Loucy (cell line): Measurements from ENCODE around the gene FOXO6.

Experiments
- EZH2phosphoT487 ChIP-seq: fragments of 200-600 bp; IDR thresholded peaks from 2 replicates; pipeline ENCODE4 v1.6.1; 2018; ENCODE audit warnings: antibody characterized with exemption, mild to moderate bottlenecking, moderate library complexity, borderline replicate concordance
- TF ChIP-seq, protein P1 (sequence below): fragments of 200-600 bp; sonication (generic); conservative IDR thresholded peaks from 2 replicates; pipeline ENCODE4 v1.5.1; 2014; ENCODE audit warnings: mild to moderate bottlenecking, antibody characterized with exemption, low read length

DNA sequence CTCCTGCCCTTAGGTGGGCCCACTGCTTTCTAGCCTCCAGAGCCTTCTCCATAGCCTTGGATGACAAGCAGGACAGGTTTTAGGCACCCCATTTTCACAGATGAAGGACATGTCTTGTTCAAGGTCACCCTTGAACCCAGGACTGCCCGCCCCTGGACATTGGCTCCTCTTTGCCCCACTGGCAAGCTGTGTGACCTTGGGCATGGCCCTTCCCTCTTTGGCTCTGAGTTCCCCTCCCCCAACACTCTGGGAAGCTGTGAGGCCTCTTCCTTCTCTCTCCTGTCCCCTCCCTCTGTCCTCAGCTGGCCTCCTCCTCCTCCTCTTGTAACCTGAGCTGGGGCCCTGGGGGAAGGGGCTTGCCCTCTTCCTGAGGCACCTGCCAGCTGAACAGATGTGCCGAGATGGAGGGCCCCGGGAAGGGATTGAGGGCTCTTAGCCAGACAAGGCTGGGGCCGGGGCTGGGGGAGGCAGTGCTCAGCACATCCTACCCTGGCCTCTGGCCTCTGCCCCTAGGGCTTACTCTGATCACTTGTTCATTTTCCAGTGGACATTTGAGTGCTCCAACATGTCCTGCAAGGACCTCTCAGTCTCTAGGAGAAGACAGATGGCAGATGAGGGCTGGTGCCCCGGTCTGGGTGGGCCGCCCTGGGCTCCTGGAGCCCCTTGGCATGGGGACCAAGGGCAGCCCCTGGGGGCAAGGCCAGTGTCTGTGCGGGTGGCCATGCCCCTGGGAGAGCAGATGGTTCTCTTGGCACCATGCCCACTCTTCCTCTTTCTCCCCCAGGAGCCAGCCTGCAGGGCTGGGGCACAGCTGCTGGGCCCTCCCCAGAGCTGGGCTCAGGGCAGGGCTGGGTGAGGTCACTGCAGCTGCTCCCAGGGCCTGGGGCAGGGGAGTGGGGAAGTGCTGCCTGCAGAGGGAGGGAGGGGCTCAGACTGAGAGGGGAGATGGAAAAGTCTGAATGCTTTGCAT, 10.7 kb downstream of the FOXO6 start:
- TF ChIP-seq, protein P1, sequence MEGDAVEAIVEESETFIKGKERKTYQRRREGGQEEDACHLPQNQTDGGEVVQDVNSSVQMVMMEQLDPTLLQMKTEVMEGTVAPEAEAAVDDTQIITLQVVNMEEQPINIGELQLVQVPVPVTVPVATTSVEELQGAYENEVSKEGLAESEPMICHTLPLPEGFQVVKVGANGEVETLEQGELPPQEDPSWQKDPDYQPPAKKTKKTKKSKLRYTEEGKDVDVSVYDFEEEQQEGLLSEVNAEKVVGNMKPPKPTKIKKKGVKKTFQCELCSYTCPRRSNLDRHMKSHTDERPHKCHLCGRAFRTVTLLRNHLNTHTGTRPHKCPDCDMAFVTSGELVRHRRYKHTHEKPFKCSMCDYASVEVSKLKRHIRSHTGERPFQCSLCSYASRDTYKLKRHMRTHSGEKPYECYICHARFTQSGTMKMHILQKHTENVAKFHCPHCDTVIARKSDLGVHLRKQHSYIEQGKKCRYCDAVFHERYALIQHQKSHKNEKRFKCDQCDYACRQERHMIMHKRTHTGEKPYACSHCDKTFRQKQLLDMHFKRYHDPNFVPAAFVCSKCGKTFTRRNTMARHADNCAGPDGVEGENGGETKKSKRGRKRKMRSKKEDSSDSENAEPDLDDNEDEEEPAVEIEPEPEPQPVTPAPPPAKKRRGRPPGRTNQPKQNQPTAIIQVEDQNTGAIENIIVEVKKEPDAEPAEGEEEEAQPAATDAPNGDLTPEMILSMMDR: no peak
- TF ChIP-seq EZH2phosphoT487: no peak
